ENCODE results near the gene SYNE1. TPM values are rescaled to one million over a fixed set of nuclear protein-coding genes. Genes with fewer than 3 reads are reported as not detected.

Gene SYNE1
- total and polyA plus RNA-seq, 4 donors: 10.2 to 105 (median 24.5) TPM

DNA sequence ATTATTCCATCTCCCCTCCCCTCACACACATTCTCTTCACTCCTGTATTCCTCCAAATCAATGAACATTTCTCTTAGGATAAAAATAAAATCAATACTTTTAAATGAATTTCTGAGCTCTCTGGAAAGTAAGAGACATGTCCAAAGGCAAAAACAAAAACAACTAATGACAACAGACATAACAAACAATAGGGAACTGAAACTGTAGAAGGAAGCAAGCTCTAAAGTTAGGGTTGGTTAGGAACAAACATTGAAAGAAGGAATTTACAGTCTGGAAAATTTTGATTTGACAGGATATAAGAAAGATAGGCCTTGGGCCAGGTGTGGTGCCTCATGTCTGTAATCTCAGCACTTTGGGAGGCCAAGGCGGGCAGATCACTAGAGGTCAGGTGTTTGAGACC lies 43.0 kb upstream of the SYNE1 start (continued):
- TF ChIP-seq, protein P1, sequence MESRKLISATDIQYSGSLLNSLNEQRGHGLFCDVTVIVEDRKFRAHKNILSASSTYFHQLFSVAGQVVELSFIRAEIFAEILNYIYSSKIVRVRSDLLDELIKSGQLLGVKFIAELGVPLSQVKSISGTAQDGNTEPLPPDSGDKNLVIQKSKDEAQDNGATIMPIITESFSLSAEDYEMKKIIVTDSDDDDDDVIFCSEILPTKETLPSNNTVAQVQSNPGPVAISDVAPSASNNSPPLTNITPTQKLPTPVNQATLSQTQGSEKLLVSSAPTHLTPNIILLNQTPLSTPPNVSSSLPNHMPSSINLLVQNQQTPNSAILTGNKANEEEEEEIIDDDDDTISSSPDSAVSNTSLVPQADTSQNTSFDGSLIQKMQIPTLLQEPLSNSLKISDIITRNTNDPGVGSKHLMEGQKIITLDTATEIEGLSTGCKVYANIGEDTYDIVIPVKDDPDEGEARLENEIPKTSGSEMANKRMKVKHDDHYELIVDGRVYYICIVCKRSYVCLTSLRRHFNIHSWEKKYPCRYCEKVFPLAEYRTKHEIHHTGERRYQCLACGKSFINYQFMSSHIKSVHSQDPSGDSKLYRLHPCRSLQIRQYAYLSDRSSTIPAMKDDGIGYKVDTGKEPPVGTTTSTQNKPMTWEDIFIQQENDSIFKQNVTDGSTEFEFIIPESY (IDR thresholded peaks at IDR 0.05): no peak
- TF ChIP-seq, protein P2, sequence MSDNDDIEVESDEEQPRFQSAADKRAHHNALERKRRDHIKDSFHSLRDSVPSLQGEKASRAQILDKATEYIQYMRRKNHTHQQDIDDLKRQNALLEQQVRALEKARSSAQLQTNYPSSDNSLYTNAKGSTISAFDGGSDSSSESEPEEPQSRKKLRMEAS (IDR thresholded peaks at IDR 0.05): no peak

DNA sequence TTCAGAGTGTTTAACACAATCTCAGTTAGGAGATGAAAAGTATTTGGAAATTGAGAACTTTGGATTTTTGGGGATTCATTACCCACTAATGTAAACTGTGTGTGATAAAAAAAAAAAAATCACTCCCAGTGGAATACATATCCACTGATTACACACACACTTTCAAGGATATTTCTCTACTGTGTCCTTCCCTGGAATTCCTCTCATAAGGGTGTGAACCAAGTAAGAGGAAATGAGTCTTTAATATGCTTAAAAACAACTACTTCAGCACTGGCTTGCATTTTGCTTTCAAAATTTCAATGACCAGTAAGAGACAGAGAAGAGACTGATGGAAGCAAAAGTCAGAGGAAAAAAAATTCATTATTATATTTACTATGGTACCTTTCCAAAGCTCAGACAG lies 36.1 kb upstream of the SYNE1 start:
- TF ChIP-seq, protein P1 (IDR thresholded peaks at IDR 0.05): no peak
- TF ChIP-seq HNF4G (IDR thresholded peaks at IDR 0.05) (no peak), GABPA (IDR thresholded peaks at IDR 0.05 in 1 of 2, conservative IDR thresholded peaks at IDR 0.05 in 1 of 2) (no peak), RXRA (IDR thresholded peaks at IDR 0.05) (no peak), EGR1 (IDR thresholded peaks at IDR 0.05; ENCODE audit: low read depth in 2 of 2) (no peak), FOXA1 (IDR thresholded peaks at IDR 0.05) (no peak), TAF1 (conservative IDR thresholded peaks at IDR 0.05) (no peak), YY1 (IDR thresholded peaks at IDR 0.05) (no peak), RAD21 (IDR thresholded peaks at IDR 0.05) (no peak), HNF4A (conservative IDR thresholded peaks at IDR 0.05) (no peak), JUND (IDR thresholded peaks at IDR 0.05) (no peak)
- TF ChIP-seq, protein P3, sequence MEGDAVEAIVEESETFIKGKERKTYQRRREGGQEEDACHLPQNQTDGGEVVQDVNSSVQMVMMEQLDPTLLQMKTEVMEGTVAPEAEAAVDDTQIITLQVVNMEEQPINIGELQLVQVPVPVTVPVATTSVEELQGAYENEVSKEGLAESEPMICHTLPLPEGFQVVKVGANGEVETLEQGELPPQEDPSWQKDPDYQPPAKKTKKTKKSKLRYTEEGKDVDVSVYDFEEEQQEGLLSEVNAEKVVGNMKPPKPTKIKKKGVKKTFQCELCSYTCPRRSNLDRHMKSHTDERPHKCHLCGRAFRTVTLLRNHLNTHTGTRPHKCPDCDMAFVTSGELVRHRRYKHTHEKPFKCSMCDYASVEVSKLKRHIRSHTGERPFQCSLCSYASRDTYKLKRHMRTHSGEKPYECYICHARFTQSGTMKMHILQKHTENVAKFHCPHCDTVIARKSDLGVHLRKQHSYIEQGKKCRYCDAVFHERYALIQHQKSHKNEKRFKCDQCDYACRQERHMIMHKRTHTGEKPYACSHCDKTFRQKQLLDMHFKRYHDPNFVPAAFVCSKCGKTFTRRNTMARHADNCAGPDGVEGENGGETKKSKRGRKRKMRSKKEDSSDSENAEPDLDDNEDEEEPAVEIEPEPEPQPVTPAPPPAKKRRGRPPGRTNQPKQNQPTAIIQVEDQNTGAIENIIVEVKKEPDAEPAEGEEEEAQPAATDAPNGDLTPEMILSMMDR (IDR thresholded peaks at IDR 0.05; ENCODE audit: low read depth, low read length, missing input control): no peak
- TF ChIP-seq, protein P4, sequence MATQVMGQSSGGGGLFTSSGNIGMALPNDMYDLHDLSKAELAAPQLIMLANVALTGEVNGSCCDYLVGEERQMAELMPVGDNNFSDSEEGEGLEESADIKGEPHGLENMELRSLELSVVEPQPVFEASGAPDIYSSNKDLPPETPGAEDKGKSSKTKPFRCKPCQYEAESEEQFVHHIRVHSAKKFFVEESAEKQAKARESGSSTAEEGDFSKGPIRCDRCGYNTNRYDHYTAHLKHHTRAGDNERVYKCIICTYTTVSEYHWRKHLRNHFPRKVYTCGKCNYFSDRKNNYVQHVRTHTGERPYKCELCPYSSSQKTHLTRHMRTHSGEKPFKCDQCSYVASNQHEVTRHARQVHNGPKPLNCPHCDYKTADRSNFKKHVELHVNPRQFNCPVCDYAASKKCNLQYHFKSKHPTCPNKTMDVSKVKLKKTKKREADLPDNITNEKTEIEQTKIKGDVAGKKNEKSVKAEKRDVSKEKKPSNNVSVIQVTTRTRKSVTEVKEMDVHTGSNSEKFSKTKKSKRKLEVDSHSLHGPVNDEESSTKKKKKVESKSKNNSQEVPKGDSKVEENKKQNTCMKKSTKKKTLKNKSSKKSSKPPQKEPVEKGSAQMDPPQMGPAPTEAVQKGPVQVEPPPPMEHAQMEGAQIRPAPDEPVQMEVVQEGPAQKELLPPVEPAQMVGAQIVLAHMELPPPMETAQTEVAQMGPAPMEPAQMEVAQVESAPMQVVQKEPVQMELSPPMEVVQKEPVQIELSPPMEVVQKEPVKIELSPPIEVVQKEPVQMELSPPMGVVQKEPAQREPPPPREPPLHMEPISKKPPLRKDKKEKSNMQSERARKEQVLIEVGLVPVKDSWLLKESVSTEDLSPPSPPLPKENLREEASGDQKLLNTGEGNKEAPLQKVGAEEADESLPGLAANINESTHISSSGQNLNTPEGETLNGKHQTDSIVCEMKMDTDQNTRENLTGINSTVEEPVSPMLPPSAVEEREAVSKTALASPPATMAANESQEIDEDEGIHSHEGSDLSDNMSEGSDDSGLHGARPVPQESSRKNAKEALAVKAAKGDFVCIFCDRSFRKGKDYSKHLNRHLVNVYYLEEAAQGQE (IDR thresholded peaks at IDR 0.05): no peak
- TF ChIP-seq, protein P5, sequence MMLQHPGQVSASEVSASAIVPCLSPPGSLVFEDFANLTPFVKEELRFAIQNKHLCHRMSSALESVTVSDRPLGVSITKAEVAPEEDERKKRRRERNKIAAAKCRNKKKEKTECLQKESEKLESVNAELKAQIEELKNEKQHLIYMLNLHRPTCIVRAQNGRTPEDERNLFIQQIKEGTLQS (IDR thresholded peaks at IDR 0.05): no peak
- TF ChIP-seq, protein P2 (IDR thresholded peaks at IDR 0.05): no peak
- Histone ChIP-seq H3K9me3 (ENCODE audit: control insufficient read depth in 4 of 4, low read length in 3 of 4) (no peaks in the 10 kb centered on the region), H3K27ac (ENCODE audit: low read depth in 1 of 2, low read length in 2 of 2) (no peak overlapping the region)

More for the DNA sequence above, 36.1 kb upstream of the SYNE1 start:
- Histone ChIP-seq H3K4me3 (ENCODE audit: low read depth in 1 of 3, low read length in 3 of 3) (no peak overlapping the region), H3K36me3 (ENCODE audit: control insufficient read depth in 4 of 4, insufficient read depth in 3 of 4, low read depth in 1 of 4, low read length in 3 of 4) (no peaks in the 10 kb centered on the region), H3K27me3 (ENCODE audit: control insufficient read depth in 4 of 4, insufficient read depth in 4 of 4, low read length in 3 of 4) (peaks cover 0 to 2% (median 0%) of the 10 kb centered on the region in 4 donors), H3K4me1 (ENCODE audit: control insufficient read depth in 4 of 4, insufficient read depth in 4 of 4, low read length in 3 of 4) (no peaks in the 10 kb centered on the region), H3K9ac (ENCODE audit: low read depth in 1 of 2, low read length in 2 of 2) (no peak overlapping the region)
- no peak for DNase-seq (ENCODE audit: low spot score)
